Amniotic stem cell (primary cell): ENCODE measurements around the gene SORBS1.
"Not testable (repeated sequence)": the region's sequence is repeated elsewhere in the genome, so short reads cannot be mapped to it uniquely, and the experiment has no call there.

Experiments used
- DNase-seq: peaks from one replicate; lab custom pipeline; 2025; lab: John Stamatoyannopoulos, UW

SORBS1 gene

DNA sequence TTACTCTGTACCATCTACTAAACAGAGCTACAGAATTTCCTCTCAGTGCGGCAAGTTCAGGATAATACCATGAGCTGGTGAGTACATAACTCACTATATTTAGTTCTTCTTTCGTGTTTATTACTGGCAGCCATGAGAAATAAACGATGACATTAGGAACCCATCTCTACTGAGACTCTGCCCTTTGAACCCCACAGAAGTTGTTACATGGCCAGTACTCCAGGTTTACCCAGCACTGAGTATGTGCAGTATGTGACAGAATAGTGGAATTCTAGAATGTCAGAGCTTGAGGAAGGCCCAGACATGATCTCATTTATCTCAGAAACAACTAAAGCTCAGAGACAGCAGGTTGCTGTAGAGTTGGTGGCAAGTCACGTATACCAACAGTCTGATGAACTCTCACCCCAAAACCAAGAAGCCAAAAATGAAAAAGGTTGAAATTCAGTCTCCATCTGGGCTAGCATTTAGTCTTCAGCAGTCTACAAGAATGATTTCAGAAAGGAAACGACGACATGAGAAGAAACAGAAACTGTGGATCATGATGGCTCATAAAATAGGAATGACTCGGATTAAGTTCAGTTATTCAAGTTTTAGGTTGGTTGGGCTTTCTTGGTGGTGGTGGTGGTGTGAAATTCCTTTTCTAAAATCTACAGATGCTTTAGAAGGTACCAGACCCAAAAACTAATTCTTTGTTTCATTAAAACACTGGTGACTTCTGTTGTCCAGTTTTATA, 78.5 kb downstream of the SORBS1 start:
- no peak for DNase-seq

DNA sequence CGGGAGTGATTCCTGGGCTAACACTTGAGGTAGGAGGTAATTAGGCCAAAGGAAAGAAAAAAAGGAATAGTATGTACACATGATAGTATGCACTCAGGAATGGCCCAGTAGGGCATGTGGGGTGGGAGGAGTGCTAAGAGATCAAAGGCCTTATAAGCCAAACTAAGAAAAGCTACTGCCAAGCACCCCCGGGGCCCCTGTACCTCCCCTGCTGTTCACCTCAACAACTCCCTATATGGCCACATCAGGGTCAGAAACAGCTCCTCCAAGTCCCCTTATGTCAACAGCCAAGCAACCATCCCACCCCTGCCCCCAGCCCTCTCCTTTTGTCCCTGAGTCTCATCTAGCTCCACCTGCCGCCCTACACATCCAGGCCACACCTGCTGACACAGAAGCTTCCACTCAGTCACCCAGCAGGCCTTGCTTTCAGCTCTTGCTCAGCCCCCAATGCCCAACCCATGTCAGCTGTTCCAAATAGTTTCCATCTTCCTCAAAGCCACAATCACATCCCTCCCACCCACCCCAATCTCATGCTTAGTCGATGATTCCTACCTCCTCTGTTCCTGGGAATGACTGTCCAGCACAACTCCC, 80.2 kb downstream of the SORBS1 start:
- no peak for DNase-seq

DNA sequence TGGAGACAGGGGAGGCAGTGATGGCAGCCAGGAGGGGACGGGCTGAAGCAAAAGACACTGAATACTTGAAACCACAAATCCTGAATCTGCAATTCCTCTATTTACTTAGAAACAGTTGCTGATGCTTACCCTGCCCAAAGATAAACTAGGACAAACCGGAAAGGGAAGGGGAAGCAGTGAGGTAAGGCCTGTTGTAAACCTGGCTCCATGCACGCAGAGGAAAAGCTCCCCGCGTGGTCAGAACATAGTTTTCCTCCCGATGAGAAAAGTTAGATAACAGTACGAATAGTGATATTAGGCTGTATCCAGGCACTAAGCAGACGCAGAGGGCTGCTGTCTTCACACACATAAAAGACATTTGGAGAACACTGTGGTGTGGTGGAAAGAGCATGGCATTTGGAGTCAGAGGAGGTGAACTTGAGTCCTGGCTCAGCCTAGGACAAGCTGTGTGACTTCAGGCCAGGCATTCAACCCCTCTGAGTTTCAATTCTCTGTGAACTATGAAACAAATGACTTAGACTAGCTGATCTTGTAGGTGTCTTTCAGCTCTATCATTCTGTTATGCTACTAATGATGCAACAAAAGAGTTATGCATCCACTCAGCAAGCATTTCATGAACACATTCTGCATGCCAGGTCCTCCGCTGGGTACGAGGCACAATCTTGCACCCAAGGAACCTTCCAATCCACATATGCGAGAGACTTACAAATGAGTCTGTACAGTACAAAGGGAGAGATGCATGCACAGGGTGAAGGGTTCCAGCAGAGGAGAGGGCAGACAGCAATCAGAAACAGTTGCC, 80.9 kb downstream of the SORBS1 start:
- no peak for DNase-seq

DNA sequence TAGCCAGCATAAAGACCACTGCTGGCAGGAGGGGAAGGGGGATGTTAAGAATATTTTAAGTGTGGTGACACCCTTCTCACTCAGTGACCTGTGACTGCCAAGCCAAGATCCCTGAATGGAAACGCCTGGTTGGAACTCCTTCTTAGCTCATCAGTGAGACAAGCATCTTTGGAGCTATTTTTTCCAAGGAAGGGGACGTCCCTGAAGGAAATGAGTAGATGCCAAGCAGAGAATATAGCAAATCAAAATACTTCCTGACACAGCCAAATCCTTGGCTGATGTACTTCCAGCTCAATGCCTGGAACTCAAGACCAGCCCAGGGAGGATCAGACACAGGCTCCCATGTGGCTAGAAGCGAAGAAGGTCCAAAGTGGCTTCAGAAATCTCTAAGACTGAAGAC, 82.2 kb downstream of the SORBS1 start:
- DNase-seq: no peak

DNA sequence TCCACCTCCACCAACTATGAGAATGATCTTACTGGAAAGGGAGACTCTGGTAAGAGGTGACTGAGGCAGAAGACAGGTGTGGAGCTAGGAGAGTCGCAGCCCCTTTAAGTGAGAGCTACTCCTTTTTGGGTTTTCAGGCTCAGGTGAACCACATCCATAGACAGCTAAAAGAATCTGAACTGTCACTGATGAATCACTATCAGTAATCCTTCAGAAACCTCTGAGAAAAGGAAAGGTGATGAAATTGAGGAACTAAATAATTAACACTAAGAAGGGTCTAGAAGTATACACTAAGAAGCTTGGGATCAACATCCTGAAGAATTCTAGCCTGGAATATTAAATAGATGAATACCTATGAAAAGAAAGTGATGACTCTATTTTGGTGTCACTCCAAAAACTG, 83.0 kb downstream of the SORBS1 start:
- DNase-seq: no peak

DNA sequence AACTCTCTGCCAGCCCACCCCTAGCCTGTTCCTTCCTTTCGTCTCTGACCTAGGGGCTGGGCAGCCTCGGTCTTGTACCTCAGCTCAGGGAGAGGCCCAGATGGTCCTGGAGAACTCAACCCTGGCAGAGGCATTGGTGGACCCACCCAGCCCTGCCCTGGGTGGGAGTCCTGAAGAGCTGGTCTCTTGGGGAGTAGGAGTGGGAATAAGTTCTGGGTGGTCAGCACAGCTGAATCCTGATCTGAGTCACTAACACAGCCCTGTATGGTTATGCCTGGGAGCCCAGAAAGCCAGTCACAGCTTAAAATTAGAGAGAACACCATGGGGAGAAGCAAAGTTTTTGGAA, 84.0 kb downstream of the SORBS1 start:
- DNase-seq: no peak

DNA sequence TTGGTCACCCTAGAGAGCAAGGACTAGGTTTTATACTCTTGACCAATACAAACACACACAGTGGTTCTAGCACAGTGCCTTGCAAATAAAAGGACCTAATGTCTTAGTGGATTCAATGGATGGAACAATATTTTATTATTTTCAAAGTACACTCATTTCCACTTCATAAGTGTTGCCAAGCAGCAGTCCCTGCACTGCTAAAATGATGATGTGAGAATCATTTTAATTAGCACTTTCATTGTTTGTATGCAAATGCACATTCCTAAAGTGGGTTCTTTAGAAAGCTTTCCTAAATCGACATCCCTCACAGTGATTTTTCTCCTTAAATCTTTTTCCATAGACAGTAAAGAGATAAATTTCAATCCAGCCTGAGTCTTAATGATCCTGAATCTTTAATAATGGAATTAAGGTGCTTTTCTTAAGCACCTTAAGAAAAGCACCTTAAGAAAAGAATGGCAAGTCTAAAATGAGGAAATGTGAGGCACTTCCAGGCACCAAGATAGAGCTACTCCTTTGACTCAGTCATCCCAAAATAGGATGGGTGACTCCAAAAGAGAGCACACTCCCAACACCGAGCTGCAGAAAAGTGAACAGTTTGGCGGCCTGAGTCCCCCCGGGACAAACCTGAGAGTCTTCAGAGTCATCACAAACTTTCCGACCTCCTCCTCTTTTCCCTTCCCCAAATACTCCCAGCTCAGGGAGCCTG, 84.5 kb downstream of the SORBS1 start:
- no peak for DNase-seq

DNA sequence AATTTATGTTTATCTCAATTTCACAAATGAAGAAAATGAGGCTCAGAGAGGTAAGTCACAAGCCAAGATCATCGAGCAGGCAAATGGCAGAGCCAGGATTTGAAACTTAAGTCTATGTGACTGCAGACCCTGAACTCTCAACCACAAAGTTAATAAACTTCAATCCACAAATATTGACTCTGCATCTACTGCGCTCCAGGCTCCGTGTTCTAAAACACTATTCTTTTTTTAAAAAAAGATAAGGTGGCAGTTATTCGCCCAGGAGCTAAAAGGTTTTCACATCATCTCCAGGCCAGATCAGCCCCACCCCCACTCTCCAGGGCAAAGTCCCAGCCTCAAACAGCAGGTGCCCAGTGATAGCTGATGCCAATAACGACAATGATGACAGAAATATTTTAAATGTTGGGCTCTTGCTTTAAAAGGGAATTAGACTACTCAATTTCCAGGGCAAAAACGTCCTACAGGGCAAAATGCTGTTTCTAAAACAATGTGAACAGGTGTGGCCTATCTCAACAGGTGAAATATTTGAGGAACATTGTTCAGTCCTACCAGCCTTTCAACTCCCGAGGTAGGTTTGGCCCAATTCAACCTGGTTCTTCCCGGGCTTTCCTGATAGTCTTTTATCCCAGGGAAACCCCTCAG, 85.2 kb downstream of the SORBS1 start:
- DNase-seq: no peak

DNA sequence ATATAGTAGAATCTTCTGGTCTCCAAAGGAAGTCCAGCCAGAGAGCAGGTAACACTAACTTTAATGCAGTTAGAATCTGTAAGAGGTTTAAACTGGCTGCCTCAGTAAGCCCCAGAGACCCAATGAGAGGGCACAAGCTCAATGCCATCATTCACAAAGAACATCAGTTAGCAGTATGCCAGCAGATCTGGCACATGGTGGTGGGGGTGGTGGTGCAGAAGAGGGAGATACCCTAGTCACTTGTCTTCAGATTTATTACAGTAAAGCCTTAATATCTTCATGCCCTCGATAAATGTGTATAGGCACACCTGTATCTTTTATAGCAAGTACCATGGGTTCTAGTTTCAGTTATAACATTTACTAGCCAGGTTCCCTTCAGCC, 86.2 kb downstream of the SORBS1 start:
- DNase-seq: no peak

DNA sequence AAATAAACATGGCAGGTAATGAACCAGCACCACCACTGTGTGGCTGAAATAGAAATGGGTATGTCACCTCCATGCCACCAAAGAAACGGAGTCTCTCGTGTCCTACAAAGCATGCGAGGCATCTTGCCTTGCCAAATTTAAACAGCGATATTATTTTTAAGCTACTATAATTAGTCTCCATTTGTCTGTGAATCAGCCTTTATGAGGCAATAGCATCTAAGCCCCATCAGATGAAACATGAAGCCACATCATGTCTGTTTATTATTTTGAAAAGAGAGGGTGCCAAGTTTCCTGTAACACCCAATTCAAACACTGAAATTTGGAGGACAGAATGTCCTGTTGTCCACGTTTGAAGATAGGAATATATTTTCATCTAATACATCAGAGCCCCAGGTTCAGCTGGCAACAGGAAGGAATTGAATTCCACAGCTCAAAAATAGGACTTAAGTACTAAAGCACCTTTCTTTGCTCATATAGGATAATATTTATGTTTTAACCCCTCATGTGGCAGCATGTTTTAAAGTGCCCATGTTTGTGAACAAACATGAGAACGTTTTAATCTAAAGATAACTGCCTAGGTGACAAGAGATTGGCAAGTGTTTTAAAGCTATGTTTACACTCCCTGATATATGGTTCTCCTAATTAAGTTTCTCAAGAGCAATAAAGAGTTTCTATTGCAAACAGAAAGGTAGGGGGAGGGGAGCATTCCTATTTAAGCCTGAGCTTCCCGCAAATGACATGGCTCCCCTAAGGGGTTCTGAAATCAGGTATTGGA, 86.8 kb downstream of the SORBS1 start:
- no peak for DNase-seq

DNA sequence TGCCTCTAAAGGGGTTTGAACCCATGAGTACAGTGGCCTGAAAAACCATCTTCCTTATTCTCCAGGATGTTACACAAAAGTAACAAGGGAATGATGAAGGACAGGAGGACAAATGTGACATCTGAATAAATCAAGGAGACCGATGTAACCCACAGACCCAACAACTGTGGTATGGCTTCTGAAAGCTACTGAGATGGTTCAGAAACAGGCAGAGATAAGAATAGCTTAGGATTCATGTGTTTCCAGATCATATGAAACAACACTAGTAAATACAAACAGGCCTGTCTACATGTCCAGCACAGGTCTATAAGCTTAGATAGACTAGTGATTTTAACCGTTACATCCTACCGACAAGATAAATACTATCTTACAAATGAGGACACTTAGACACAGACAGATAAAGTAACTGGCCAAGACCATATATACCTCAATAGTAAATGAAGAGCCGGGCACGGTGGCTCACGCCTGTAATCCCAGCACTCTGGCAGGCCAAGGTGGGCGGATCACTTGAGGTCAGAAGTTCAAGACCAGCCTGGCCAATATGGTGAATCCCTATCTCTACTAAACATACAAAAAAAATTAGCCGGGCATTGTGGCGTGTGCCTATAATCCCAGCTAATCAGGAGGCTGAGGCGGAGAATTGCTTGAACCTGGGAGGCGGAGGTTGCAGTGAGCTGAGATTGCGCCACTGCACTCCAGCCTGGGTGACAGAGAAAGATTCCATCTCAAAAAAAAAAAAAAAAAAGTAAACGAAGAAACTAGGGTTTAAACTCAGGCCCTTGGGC, 88.7 kb downstream of the SORBS1 start:
- no peak for DNase-seq

DNA sequence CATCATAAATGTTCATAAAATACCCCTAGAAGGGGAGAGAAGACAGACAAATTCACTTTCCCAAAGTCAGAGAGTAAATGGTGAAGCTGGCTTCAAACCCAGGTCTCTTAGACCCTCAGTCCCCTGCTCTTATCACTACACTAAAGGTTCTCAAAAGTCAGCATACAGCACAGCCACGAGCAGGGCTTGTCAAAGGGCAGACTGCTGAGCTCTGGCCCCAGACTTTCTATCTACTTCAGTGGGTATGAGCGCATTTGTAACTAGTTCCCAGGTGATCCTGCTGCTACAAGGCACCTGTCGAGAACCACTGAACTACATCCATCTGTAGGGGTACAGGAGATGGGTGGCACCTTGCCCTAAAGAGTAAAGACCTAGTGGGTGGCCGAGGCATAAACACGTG, 91.5 kb downstream of the SORBS1 start:
- no peak for DNase-seq

DNA sequence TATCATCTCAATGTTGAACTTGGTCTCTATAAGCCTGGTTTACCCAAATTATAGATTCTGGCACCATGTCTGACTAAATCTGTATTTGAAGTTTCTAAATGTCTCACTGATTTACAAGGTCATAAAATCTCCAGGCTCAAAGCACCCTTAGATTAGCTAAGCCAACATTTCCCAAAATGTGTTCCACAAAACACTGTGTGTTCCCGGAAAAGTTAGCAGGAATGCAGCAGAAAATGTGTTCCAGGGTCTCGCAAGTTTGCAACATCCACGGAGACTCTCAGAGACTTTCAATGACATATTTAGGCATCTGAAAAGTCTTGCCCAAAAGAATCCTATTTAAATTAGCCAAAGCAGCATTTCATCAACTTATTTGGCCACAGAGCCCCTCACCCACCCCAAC, 91.9 kb downstream of the SORBS1 start:
- no peak for DNase-seq

DNA sequence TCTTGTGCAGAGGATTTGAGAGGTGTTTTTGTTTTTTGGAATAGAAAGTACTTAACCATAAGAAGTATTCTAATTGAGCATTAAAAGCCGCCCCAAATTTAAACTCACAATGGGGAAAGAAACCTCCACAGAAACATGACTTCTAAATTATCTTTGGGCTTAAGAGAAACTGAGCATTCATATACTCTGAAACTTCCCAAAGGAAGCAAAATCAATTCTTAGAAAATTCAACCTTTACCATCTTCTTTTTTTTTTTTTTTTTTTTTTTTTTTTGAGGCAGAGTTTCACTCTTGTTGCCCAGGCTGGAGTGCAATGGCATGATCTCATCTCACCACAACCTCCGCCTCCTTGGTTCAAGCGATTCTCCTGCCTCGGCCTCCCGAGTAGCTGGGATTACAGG, 93.5 kb downstream of the SORBS1 start:
- DNase-seq: not testable (repeated sequence)

DNA sequence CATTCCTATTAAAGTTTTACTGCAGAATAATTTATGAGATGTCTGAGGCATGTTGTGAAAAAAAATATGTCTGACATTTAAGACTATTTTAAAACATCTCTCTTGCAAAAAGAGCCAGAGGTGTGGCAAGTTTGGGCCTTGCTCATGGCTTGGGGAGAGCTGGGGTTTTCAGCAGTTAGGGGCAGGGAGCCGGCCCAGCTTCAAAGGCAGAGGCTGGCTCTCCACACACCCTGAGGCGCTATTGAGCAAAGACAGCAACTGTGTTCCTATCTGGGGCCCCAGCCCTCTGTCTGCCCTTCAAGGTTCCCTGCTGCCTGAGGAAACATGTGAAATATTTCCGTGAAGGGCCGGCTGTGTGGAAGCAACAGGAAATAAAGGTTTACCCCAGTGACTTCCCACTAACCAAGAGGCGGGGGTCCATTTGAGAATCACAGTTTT, 94.0 kb downstream of the SORBS1 start:
- no peak for DNase-seq

DNA sequence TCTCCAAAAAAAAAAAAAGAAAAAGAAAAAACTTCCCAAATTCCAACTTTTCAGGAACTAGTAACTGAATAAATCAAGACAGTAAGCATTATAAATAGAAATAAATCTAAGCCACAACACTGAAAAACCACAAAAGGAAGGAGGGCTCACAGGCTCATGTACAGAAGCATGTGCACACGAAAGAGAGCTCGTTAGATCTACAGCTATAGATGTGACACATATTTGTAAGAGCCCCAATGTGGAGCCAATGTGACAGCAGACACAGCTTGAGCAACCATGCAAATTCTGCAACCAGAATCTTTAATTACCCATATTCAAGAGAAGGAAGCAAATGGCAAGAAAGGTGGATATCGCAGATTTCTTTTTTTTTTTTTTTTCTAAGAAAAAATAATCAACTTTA, 94.7 kb downstream of the SORBS1 start:
- no peak for DNase-seq

DNA sequence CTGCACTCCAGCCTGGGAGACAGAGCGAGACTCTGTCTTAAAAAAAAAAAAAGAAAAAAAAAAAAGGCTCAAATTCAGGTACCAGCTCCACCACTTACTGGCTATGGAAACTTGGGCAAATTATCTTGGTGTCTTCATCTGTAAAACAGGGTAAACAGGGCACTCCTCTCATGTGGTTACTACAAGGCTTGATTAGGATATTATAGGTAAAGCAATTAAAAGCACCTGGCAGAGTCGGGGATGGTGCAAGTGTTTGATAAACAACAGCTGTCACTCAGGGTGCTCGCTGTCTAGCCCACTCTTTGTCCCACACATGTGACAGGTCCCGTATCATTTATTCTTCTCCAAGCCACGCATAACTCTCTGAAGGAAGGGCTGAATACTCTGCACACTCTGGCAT, 96.9 kb downstream of the SORBS1 start:
- DNase-seq: no peak

DNA sequence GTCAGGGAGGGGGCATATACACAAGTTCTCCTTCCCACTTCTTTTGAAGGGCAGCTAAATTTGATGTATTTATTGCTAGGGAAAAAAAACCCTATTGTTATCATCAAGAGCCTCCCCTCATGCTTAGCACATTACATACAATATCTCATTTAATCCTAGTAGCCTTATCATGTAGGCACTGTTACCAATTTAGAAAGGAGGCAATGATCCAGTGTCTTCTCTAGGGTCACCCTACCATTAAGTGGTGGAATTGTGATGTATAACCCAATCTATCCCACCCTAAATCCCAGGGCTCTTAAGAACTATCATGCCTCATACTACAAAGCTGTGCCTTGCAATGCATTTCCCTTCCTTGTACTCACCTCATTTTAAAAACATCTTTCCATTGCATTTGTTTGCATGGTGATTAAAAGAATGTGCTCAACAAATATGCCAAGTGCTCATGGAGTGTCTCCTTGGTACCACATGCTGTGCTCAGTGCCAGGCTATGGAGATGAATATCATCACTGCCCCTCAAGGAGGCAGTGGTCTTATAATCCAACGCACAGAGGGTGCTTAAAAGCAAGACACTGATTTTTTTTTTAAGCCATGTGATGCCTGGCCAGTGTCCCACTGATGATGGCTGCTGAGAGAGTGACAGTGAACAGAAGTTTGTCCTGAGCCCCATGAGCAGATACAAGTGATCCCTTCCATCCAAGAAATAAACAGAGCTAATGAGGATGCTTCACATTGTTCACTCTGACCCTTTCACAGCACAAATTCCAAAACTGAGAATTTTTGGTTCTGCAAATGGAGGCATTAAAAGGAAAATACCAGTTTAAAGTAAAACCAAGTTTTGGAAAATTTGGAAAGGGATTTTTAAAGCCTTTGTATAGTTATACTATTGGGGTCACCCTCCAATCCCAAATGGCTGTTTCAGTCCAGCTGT, 98.2 kb downstream of the SORBS1 start:
- DNase-seq: no peak

DNA sequence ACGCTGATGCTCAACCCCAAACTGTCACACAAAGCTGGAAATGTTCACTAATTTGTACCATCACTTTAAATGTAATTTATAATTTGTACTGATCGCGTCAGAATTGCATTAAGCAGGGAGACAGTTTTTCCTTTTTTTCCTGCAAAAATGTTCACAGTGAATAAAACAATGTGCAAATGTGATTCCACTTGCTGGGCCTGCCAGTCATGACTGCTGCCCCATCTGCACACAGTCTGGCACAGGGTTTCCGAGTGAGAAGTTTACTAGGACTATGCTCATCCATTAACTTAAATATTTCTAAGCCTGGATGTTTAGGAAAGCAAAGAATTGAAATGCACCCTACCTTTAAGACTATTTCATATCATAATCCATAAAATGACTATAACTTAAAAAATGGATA, 99.6 kb downstream of the SORBS1 start:
- DNase-seq: no peak
